Neural cell (in vitro differentiated cells): ENCODE measurements around the gene SAV1. TPM values are rescaled to one million over a fixed set of nuclear protein-coding genes. Genes with fewer than 3 reads are reported as not detected.

Experiments
- H2AFZ ChIP-seq: fragments of 200-600, 300-800 bp; sonication (generic), shearing (Covaris generic); 2 replicates; pipeline ENCODE4 v1.6.0; 2014; ENCODE audit warnings: low read depth, mild to moderate bottlenecking, antibody characterized with exemption, low read length, moderate library complexity
- H3F3A ChIP-seq: fragments of 200-600 bp; shearing (Covaris generic); 2 replicates; pipeline ENCODE4 v1.6.1; 2016; ENCODE audit warnings: mild to moderate bottlenecking, moderate library complexity, mixed read lengths, antibody characterized with exemption, low read length; ENCODE audit not compliant: insufficient read depth, poor library complexity, severe bottlenecking
- H3K27ac ChIP-seq: fragments of 200-600, 300-800 bp; sonication (generic), shearing (Covaris generic); 2 replicates; pipeline ENCODE4 v1.5.1; 2014; ENCODE audit warnings: mild to moderate bottlenecking, low read length, moderate library complexity
- H3K27me3 ChIP-seq: fragments of 300-800, 200-600 bp; sonication (generic), shearing (Covaris generic); 2 replicates; pipeline ENCODE4 v1.6.0; 2014; ENCODE audit warnings: mild to moderate bottlenecking, low read depth, low read length, moderate library complexity; ENCODE audit not compliant: insufficient read depth
- H3K36me3 ChIP-seq: fragments of 300-800, 200-600 bp; sonication (generic), shearing (Covaris generic); 2 replicates; pipeline ENCODE4 v1.5.1; 2014; ENCODE audit warnings: mild to moderate bottlenecking, antibody characterized with exemption, low read length, moderate library complexity; ENCODE audit not compliant: insufficient read depth
- H3K4me2 ChIP-seq: fragments of 300-800, 200-600 bp; sonication (generic), shearing (Covaris generic); 2 replicates; pipeline ENCODE4 v1.6.0; 2014; ENCODE audit warnings: mild to moderate bottlenecking, low read length
- H3K4me3 ChIP-seq: fragments of 300-800, 200-600 bp; sonication (generic), shearing (Covaris generic); 2 replicates; pipeline ENCODE4 v1.5.1; 2014; ENCODE audit warnings: mild to moderate bottlenecking, low read length, moderate library complexity
- H3K79me2 ChIP-seq: fragments of 200-600 bp; shearing (Covaris generic); replicated peaks from 2 replicates; pipeline ENCODE4 v1.6.0; 2014; ENCODE audit warnings: mild to moderate bottlenecking, low read length, moderate library complexity; ENCODE audit not compliant: insufficient read depth
- H3K9ac ChIP-seq: fragments of 300-800, 200-600 bp; sonication (generic), shearing (Covaris generic); 2 replicates; pipeline ENCODE4 v1.6.1; 2016; ENCODE audit warnings: mild to moderate bottlenecking, low read length, mixed read lengths
- H3K9me2 ChIP-seq: fragments of 200-600 bp; shearing (Covaris generic); 2 replicates; pipeline ENCODE4 v1.6.1; 2016; ENCODE audit warnings: mild to moderate bottlenecking, low read length, mixed read lengths; ENCODE audit not compliant: insufficient read depth
- H3K9me3 ChIP-seq: fragments of 200-600, 300-800 bp; sonication (generic), shearing (Covaris generic); 2 replicates; pipeline ENCODE4 v1.6.1; 2016; ENCODE audit warnings: mild to moderate bottlenecking, mixed run types, low read length, moderate library complexity, mixed read lengths
- H4K20me1 ChIP-seq: fragments of 200-600 bp; shearing (Covaris generic); 2 replicates; pipeline ENCODE4 v1.6.1; 2016; ENCODE audit warnings: mild to moderate bottlenecking, mixed run types; ENCODE audit not compliant: insufficient read depth
- CTCF ChIP-seq: fragments of 450-650 bp; IDR thresholded peaks from 2 replicates; pipeline ENCODE4 v1.5.1; 2014; ENCODE audit warnings: antibody characterized with exemption, mild to moderate bottlenecking, moderate library complexity; ENCODE audit not compliant: poor library complexity, severe bottlenecking
- EP300 ChIP-seq: fragments of 450-650 bp; conservative IDR thresholded peaks from 2 replicates; pipeline ENCODE4 v1.6.1; 2014; ENCODE audit warnings: antibody characterized with exemption, mild to moderate bottlenecking, moderate library complexity; ENCODE audit not compliant: poor library complexity, severe bottlenecking
- EZH2 ChIP-seq: fragments of 200-600, 300-800 bp; shearing (Covaris generic), sonication (generic); IDR thresholded peaks from 2 replicates; pipeline ENCODE4 v1.6.1; 2014; ENCODE audit warnings: antibody characterized with exemption, low read length, borderline replicate concordance, mild to moderate bottlenecking; ENCODE audit not compliant: insufficient read depth, poor library complexity, severe bottlenecking
- MXI1 ChIP-seq: fragments of 450-650 bp; conservative IDR thresholded peaks from 2 replicates; pipeline ENCODE4 v1.6.1; 2014; ENCODE audit warnings: antibody characterized with exemption, mild to moderate bottlenecking; ENCODE audit not compliant: poor library complexity, severe bottlenecking
- POLR2AphosphoS5 ChIP-seq: IDR thresholded peaks from 2 replicates; pipeline ENCODE4 v1.6.1; 2012
- RAD21 ChIP-seq: fragments of 450-650 bp; conservative IDR thresholded peaks from 2 replicates; pipeline ENCODE4 v1.6.1; 2014; ENCODE audit warnings: antibody characterized with exemption, mild to moderate bottlenecking, moderate library complexity
- REST ChIP-seq: IDR thresholded peaks from 2 replicates; pipeline ENCODE4 v1.6.1; 2012; ENCODE audit warnings: borderline replicate concordance
- SMC3 ChIP-seq: fragments of 450-650 bp; conservative IDR thresholded peaks from 2 replicates; pipeline ENCODE4 v1.6.1; 2014; ENCODE audit warnings: antibody characterized with exemption, mild to moderate bottlenecking, moderate library complexity; ENCODE audit not compliant: poor library complexity
- TAF1 ChIP-seq: IDR thresholded peaks from 2 replicates; pipeline ENCODE4 v1.6.1; 2012; ENCODE audit warnings: low read depth
- polyA plus RNA-seq: library from polyadenylated mRNA; depleted of rRNA; stranded (reverse); fragments of >200 nt; gene quantifications from 2 replicates; pipeline ENCODE4 v1.2.3, GENCODE V29; 2014

SAV1 gene
- polyA plus RNA-seq, 1 donor from 2014 or later = 4.9 TPM

- Histone ChIP-seq H3F3A (no peaks in the 10 kb centered on the region), H3K79me2 (peaks cover 3% of the 10 kb centered on the region), H3K4me2 (no peak overlapping the region), H3K27ac (no peak overlapping the region), H3K9ac (no peak overlapping the region), H2AFZ (no peak overlapping the region), H4K20me1 (no peaks in the 10 kb centered on the region), H3K9me2 (no peaks in the 10 kb centered on the region), H3K36me3 (no peaks in the 10 kb centered on the region), H3K4me3 (no peak overlapping the region), H3K27me3 (no peaks in the 10 kb centered on the region), H3K9me3 (no peaks in the 10 kb centered on the region)
- no peak for TF ChIP-seq EP300
- no peak for TF ChIP-seq TAF1
- TF ChIP-seq SMC3 = no peak
- no peak for TF ChIP-seq REST
- no peak for TF ChIP-seq POLR2AphosphoS5
- no peak for TF ChIP-seq MXI1
- no peak for TF ChIP-seq RAD21
- TF ChIP-seq EZH2 = no peak
- no peak for TF ChIP-seq CTCF
Observed at GRCh38 chr14:50656776-50657175, 11.3 kb downstream of the SAV1 start.

GRCh38 chr14:50649691-50650090, 18.4 kb downstream of the SAV1 start:
- Histone ChIP-seq H3K27me3 (no peaks in the 10 kb centered on the region), H4K20me1 (no peaks in the 10 kb centered on the region), H3K9me2 (no peaks in the 10 kb centered on the region), H3K36me3 (no peaks in the 10 kb centered on the region), H3F3A (no peaks in the 10 kb centered on the region), H3K9ac (no peak overlapping the region), H3K9me3 (no peaks in the 10 kb centered on the region), H3K79me2 (no peaks in the 10 kb centered on the region), H2AFZ (no peak overlapping the region), H3K4me2 (no peak overlapping the region), H3K4me3 (no peak overlapping the region), H3K27ac (no peak overlapping the region)
- TF ChIP-seq SMC3 = no peak
- TF ChIP-seq EP300 = no peak
- no peak for TF ChIP-seq EZH2
- no peak for TF ChIP-seq POLR2AphosphoS5
- TF ChIP-seq REST = no peak
- no peak for TF ChIP-seq MXI1
- no peak for TF ChIP-seq RAD21
- TF ChIP-seq TAF1 = no peak
- TF ChIP-seq CTCF = no peak
